Measurements from ENCODE around the gene CUL1.

Gene CUL1

GRCh38 chr7:148694631-148695030 lies 4.1 kb upstream of the CUL1 start:
- no peak overlapping the region for H3K4me3 ChIP-seq (ENCODE audit: insufficient read depth in 1 of 2, low read depth in 1 of 2, low read length in 2 of 2)
- no peak overlapping the region for H2BK12ac ChIP-seq (ENCODE audit: low read length in 2 of 2)
- no peak overlapping the region for H2BK15ac ChIP-seq (ENCODE audit: low read depth, poor library complexity, severe bottlenecking)
- WGBS = 94% methylated on average over 3 of the region's 5 CpGs
- H3K23ac ChIP-seq (ENCODE audit: low read length in 2 of 2) = no peak overlapping the region
- no peaks in the 10 kb centered on the region for H3K79me1 ChIP-seq (replicated peaks; ENCODE audit: low read length, poor library complexity, severe bottlenecking)
- H2BK120ac ChIP-seq (ENCODE audit: low read depth, low read length) = no peak overlapping the region
- no peak overlapping the region for H3K4me2 ChIP-seq (ENCODE audit: low read length, poor library complexity, severe bottlenecking)
- no peaks in the 10 kb centered on the region for H3K27me3 ChIP-seq (ENCODE audit: control insufficient read depth in 1 of 2, insufficient read depth in 1 of 2, low read length in 2 of 2)
- H2AFZ ChIP-seq (ENCODE audit: low read depth, low read length) = no peak overlapping the region
- no peaks in the 10 kb centered on the region for H3K36me3 ChIP-seq (ENCODE audit: control insufficient read depth in 1 of 2, insufficient read depth in 2 of 2, low read depth in 1 of 2, low read length in 2 of 2)
- H3K9ac ChIP-seq (ENCODE audit: low read length) = no peak overlapping the region
- H2AK5ac ChIP-seq (ENCODE audit: low read length, severe bottlenecking) = no peak overlapping the region
- H3K18ac ChIP-seq (ENCODE audit: low read depth in 1 of 2, low read length in 2 of 2) = no peak overlapping the region
- no peaks in the 10 kb centered on the region for H3K9me3 ChIP-seq (ENCODE audit: control insufficient read depth, low read length)
- H4K8ac ChIP-seq (ENCODE audit: low read length) = no peak overlapping the region
- no peak overlapping the region for H2BK5ac ChIP-seq (ENCODE audit: low read depth, low read length, poor library complexity, severe bottlenecking)
- no peak overlapping the region for H3K27ac ChIP-seq (ENCODE audit: low read length, poor library complexity, severe bottlenecking)
- peaks cover 2% of the 10 kb centered on the region for H3K4me1 ChIP-seq (ENCODE audit: control insufficient read depth, insufficient read depth, low read depth, low read length)
- no peak overlapping the region for H3K4ac ChIP-seq (ENCODE audit: low read depth in 1 of 2, low read length in 2 of 2)
- no peak overlapping the region for H4K91ac ChIP-seq (ENCODE audit: low read length)
- no peak overlapping the region for H3K14ac ChIP-seq (ENCODE audit: low read length in 2 of 2)
- DNase-seq = no peak

DNA sequence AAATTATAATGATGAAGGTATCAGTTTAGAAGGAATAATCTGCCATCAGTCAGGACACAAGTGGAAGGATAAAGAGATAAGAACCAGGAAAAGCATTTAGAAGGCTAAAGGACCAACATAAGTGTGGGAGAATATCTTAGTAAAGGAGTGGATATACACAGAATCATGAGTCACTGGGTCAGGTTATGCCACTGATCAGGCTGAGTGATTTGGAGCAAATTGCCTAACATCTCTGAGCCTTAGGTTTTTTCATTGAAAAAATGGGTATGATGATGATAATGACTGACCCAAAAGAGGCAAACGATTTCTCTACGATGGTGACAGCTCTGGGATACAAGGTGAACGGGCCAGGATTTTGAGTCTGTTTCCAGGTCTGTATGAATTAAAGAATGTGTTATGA lies 2.8 kb upstream of the CUL1 start:
- no peak overlapping the region for H3K27ac ChIP-seq (ENCODE audit: low read length, poor library complexity, severe bottlenecking)
- no peaks in the 10 kb centered on the region for H3K9me3 ChIP-seq (ENCODE audit: control insufficient read depth, low read length)
- H4K91ac ChIP-seq (ENCODE audit: low read length) = no peak overlapping the region
- no peak overlapping the region for H2BK12ac ChIP-seq (ENCODE audit: low read length in 2 of 2)
- no peaks in the 10 kb centered on the region for H3K79me1 ChIP-seq (replicated peaks; ENCODE audit: low read length, poor library complexity, severe bottlenecking)
- H2BK120ac ChIP-seq (ENCODE audit: low read depth, low read length) = no peak overlapping the region
- DNase-seq = peak; percentile 17
- peaks cover 2% of the 10 kb centered on the region for H3K4me1 ChIP-seq (ENCODE audit: control insufficient read depth, insufficient read depth, low read depth, low read length)
- no peak overlapping the region for H2BK5ac ChIP-seq (ENCODE audit: low read depth, low read length, poor library complexity, severe bottlenecking)
- no peak overlapping the region for H3K9ac ChIP-seq (ENCODE audit: low read length)
- WGBS = 94% methylated on average over 3 of the region's 3 CpGs
- no peak overlapping the region for H3K4me2 ChIP-seq (ENCODE audit: low read length, poor library complexity, severe bottlenecking)
- no peak overlapping the region for H2AFZ ChIP-seq (ENCODE audit: low read depth, low read length)
- no peak overlapping the region for H3K23ac ChIP-seq (ENCODE audit: low read length in 2 of 2)
- no peaks in the 10 kb centered on the region for H3K27me3 ChIP-seq (ENCODE audit: control insufficient read depth in 1 of 2, insufficient read depth in 1 of 2, low read length in 2 of 2)
- no peak overlapping the region for H2AK5ac ChIP-seq (ENCODE audit: low read length, severe bottlenecking)
- no peak overlapping the region for H3K4ac ChIP-seq (ENCODE audit: low read depth in 1 of 2, low read length in 2 of 2)
- H4K8ac ChIP-seq (ENCODE audit: low read length) = no peak overlapping the region
- no peak overlapping the region for H3K18ac ChIP-seq (ENCODE audit: low read depth in 1 of 2, low read length in 2 of 2)
- H2BK15ac ChIP-seq (ENCODE audit: low read depth, poor library complexity, severe bottlenecking) = no peak overlapping the region
- H3K4me3 ChIP-seq (ENCODE audit: insufficient read depth in 1 of 2, low read depth in 1 of 2, low read length in 2 of 2) = no peak overlapping the region
- no peaks in the 10 kb centered on the region for H3K36me3 ChIP-seq (ENCODE audit: control insufficient read depth in 1 of 2, insufficient read depth in 2 of 2, low read depth in 1 of 2, low read length in 2 of 2)
- no peak overlapping the region for H3K14ac ChIP-seq (ENCODE audit: low read length in 2 of 2)

- H3K14ac ChIP-seq (ENCODE audit: low read length in 2 of 2) = no peak overlapping the region
- no peaks in the 10 kb centered on the region for H3K36me3 ChIP-seq (ENCODE audit: control insufficient read depth in 1 of 2, insufficient read depth in 2 of 2, low read depth in 1 of 2, low read length in 2 of 2)
- peak overlapping the region; percentile 96 for H3K9ac ChIP-seq (ENCODE audit: low read length)
- H3K23ac ChIP-seq (ENCODE audit: low read length in 2 of 2) = no peak overlapping the region
- H3K4me2 ChIP-seq (ENCODE audit: low read length, poor library complexity, severe bottlenecking) = no peak overlapping the region
- H4K8ac ChIP-seq (ENCODE audit: low read length) = no peak overlapping the region
- no peak overlapping the region for H2BK12ac ChIP-seq (ENCODE audit: low read length in 2 of 2)
- H3K27me3 ChIP-seq (ENCODE audit: control insufficient read depth in 1 of 2, insufficient read depth in 1 of 2, low read length in 2 of 2) = no peaks in the 10 kb centered on the region
- no peak overlapping the region for H2BK5ac ChIP-seq (ENCODE audit: low read depth, low read length, poor library complexity, severe bottlenecking)
- no peak overlapping the region for H3K27ac ChIP-seq (ENCODE audit: low read length, poor library complexity, severe bottlenecking)
- H3K4ac ChIP-seq (ENCODE audit: low read depth in 1 of 2, low read length in 2 of 2) = no peak overlapping the region
- no peak for DNase-seq
- H3K79me1 ChIP-seq (replicated peaks; ENCODE audit: low read length, poor library complexity, severe bottlenecking) = no peaks in the 10 kb centered on the region
- no peak overlapping the region for H4K91ac ChIP-seq (ENCODE audit: low read length)
- WGBS = 94% methylated on average over 5 of the region's 5 CpGs
- H3K4me1 ChIP-seq (ENCODE audit: control insufficient read depth, insufficient read depth, low read depth, low read length) = peaks cover 4% of the 10 kb centered on the region
- no peak overlapping the region for H2AK5ac ChIP-seq (ENCODE audit: low read length, severe bottlenecking)
- no peaks in the 10 kb centered on the region for H3K9me3 ChIP-seq (ENCODE audit: control insufficient read depth, low read length)
- H2AFZ ChIP-seq (ENCODE audit: low read depth, low read length) = no peak overlapping the region
- H2BK120ac ChIP-seq (ENCODE audit: low read depth, low read length) = no peak overlapping the region
- no peak overlapping the region for H3K18ac ChIP-seq (ENCODE audit: low read depth in 1 of 2, low read length in 2 of 2)
- peak overlapping the region in 1 of 2 experiments; percentile 80 for H3K4me3 ChIP-seq (ENCODE audit: insufficient read depth in 1 of 2, low read depth in 1 of 2, low read length in 2 of 2)
- no peak overlapping the region for H2BK15ac ChIP-seq (ENCODE audit: low read depth, poor library complexity, severe bottlenecking)
Observed at GRCh38 chr7:148696787-148697186, 1.9 kb upstream of the CUL1 start.

- H3K23ac ChIP-seq (ENCODE audit: low read length in 2 of 2) = no peak overlapping the region
- H3K79me1 ChIP-seq (replicated peaks; ENCODE audit: low read length, poor library complexity, severe bottlenecking) = no peaks in the 10 kb centered on the region
Observed at GRCh38 chr7:148697256-148698006, 1.3 kb upstream of the CUL1 start.

More at GRCh38 chr7:148697256-148698006, 1.3 kb upstream of the CUL1 start:
- Histone ChIP-seq H3K14ac (ENCODE audit: low read length in 2 of 2) (no peak overlapping the region), H3K9me3 (ENCODE audit: control insufficient read depth, low read length) (no peaks in the 10 kb centered on the region), H3K27ac (ENCODE audit: low read length, poor library complexity, severe bottlenecking) (peak overlapping the region; percentile 23), H2BK120ac (ENCODE audit: low read depth, low read length) (no peak overlapping the region), H3K27me3 (ENCODE audit: control insufficient read depth in 1 of 2, insufficient read depth in 1 of 2, low read length in 2 of 2) (no peaks in the 10 kb centered on the region), H2BK5ac (ENCODE audit: low read depth, low read length, poor library complexity, severe bottlenecking) (no peak overlapping the region), H3K4me2 (ENCODE audit: low read length, poor library complexity, severe bottlenecking) (peak overlapping the region; percentile 97), H2BK12ac (ENCODE audit: low read length in 2 of 2) (no peak overlapping the region), H3K4me1 (ENCODE audit: control insufficient read depth, insufficient read depth, low read depth, low read length) (peaks cover 4% of the 10 kb centered on the region), H2BK15ac (ENCODE audit: low read depth, poor library complexity, severe bottlenecking) (no peak overlapping the region), H3K4me3 (ENCODE audit: insufficient read depth in 1 of 2, low read depth in 1 of 2, low read length in 2 of 2) (peak overlapping the region; percentile 37 to 80), H2AK5ac (ENCODE audit: low read length, severe bottlenecking) (no peak overlapping the region), H4K8ac (ENCODE audit: low read length) (no peak overlapping the region), H4K91ac (ENCODE audit: low read length) (no peak overlapping the region), H3K9ac (ENCODE audit: low read length) (peak overlapping the region; percentile 96), H3K4ac (ENCODE audit: low read depth in 1 of 2, low read length in 2 of 2) (no peak overlapping the region), H2AFZ (ENCODE audit: low read depth, low read length) (no peak overlapping the region), H3K18ac (ENCODE audit: low read depth in 1 of 2, low read length in 2 of 2) (no peak overlapping the region), H3K36me3 (ENCODE audit: control insufficient read depth in 1 of 2, insufficient read depth in 2 of 2, low read depth in 1 of 2, low read length in 2 of 2) (no peaks in the 10 kb centered on the region)
- 22% methylated on average over 6 of the region's 18 CpGs for WGBS
- DNase-seq = peak; percentile 50
